ENCODE measurements around the gene POU6F2.

- TF ChIP-seq CTCF (IDR thresholded peaks at IDR 0.05) (no peak), POLR2AphosphoS5 (IDR thresholded peaks at IDR 0.05) (no peak), POLR2A (IDR thresholded peaks at IDR 0.05) (no peak)
These were observed 49.8 kb downstream of the POU6F2 start for GRCh38 chr7:39027491-39027890.

All from breast epithelium (tissue), 3 donors.